CD4-positive, alpha-beta T cell (primary cell): Measurements from ENCODE around the gene NRIP1. TPM values are rescaled to one million over a fixed set of nuclear protein-coding genes. Genes with fewer than 3 reads are reported as not detected.
"Not testable (repeated sequence)": the region's sequence is repeated elsewhere in the genome, so short reads cannot be mapped to it uniquely, and the experiment has no call there.

Experiments used
- ATAC-seq: fragments of 200-7000 bp; cut with Tn5 transposase; one replicate; pipeline ENCODE4 v1.10.0; 2022; ENCODE audit warnings: mild to moderate bottlenecking; ENCODE audit not compliant: poor library complexity
- CTCF ChIA-PET: fragments of 350-600 bp; sonication (Branson Sonifier 250); formaldehyde crosslinking; loops from one replicate; lab custom pipeline; 2021; ENCODE audit warnings: antibody characterized with exemption, inconsistent platforms; lab: Charles Lee
- POLR2A ChIA-PET: fragments of 350-600 bp; sonication (Branson Sonifier 250); formaldehyde crosslinking; loops from one replicate; lab custom pipeline; 2021; ENCODE audit warnings: antibody characterized with exemption, inconsistent platforms; lab: Charles Lee
- DNase-seq, 14 experiments: peaks; one replicate each; pipeline ENCODE4 v3.0.0-alpha.2; 2013 to 2020; ENCODE audit warnings: mixed read lengths in 2 of 14
- H3K27ac ChIP-seq, 2 donors: one replicate each; pipeline versions ENCODE4 v1.5.1 to v1.7.0; 2013; ENCODE audit warnings: low read length in 2 of 2, low read depth in 1 of 2, mild to moderate bottlenecking in 1 of 2
- H3K27me3 ChIP-seq, 2 experiments: 1 replicate in 1 of 2; 2 replicates in 1 of 2; pipeline versions ENCODE4 v1.6.1 to v1.7.0; 2013; ENCODE audit warnings: low read length in 2 of 2, control low read depth in 1 of 2, mild to moderate bottlenecking in 1 of 2, moderate library complexity in 1 of 2; ENCODE audit not compliant: insufficient read depth in 2 of 2, control insufficient read depth in 1 of 2
- H3K36me3 ChIP-seq: one replicate; pipeline ENCODE4 v1.6.1; 2013; ENCODE audit warnings: low read length, control low read depth; ENCODE audit not compliant: insufficient read depth
- H3K4me1 ChIP-seq: one replicate; pipeline ENCODE4 v1.6.1; 2013; ENCODE audit warnings: low read length, control low read depth; ENCODE audit not compliant: insufficient read depth
- H3K4me3 ChIP-seq: one replicate; pipeline ENCODE4 v1.5.1; 2013; ENCODE audit warnings: mild to moderate bottlenecking, low read length, moderate library complexity
- H3K9me3 ChIP-seq, 2 experiments: 1 replicate in 1 of 2; 2 replicates in 1 of 2; pipeline versions ENCODE4 v1.6.1 to v1.7.0; 2013; ENCODE audit warnings: low read length in 2 of 2, mild to moderate bottlenecking in 2 of 2, control low read depth in 1 of 2, moderate library complexity in 1 of 2; ENCODE audit not compliant: control insufficient read depth in 1 of 2, insufficient read depth in 1 of 2
- H3K27ac Mint-ChIP-seq: one replicate; pipeline ENCODE4 v1.8.0; 2020; ENCODE audit warnings: mixed read lengths
- H3K27me3 Mint-ChIP-seq: one replicate; pipeline ENCODE4 v1.8.0; 2021; ENCODE audit warnings: mixed read lengths
- H3K36me3 Mint-ChIP-seq: one replicate; pipeline ENCODE4 v1.8.0; 2021; ENCODE audit warnings: low read depth, mixed read lengths
- H3K4me1 Mint-ChIP-seq: one replicate; pipeline ENCODE4 v1.8.0; 2021; ENCODE audit warnings: low read depth, mixed read lengths
- H3K4me3 Mint-ChIP-seq: one replicate; pipeline ENCODE4 v1.8.0; 2020; ENCODE audit warnings: mild to moderate bottlenecking, mixed read lengths
- H3K9me3 Mint-ChIP-seq: one replicate; pipeline ENCODE4 v1.8.0; 2020; ENCODE audit warnings: mixed read lengths
- intact Hi-C, 2 experiments: fragments of 100-400 bp; cut with DNase I in 1 of 2; cut with micrococcal nuclease in 1 of 2; formaldehyde crosslinking; loops; one replicate each; pipeline versions ENCODE4 v1.15.1 to v1.9.0; 2023 to 2025; cut with DNase I, micrococcal nuclease
- total RNA-seq, 174 experiments: library from RNA in 2 of 174; stranded (reverse) in 2 of 174; gene quantifications; one replicate each; pipeline ENCODE4 v1.2.3 and lab custom pipeline; 2021 to 2026
- TF ChIP-seq, protein P1 (sequence below): fragments of 200-600 bp; IDR thresholded peaks from one replicate; pipeline ENCODE4 v1.8.0; 2022; ENCODE audit warnings: antibody characterized with exemption, mild to moderate bottlenecking

Gene NRIP1
- total RNA-seq, 2 experiments from 2014 or later = 41.6 to 50.1 TPM

DNA sequence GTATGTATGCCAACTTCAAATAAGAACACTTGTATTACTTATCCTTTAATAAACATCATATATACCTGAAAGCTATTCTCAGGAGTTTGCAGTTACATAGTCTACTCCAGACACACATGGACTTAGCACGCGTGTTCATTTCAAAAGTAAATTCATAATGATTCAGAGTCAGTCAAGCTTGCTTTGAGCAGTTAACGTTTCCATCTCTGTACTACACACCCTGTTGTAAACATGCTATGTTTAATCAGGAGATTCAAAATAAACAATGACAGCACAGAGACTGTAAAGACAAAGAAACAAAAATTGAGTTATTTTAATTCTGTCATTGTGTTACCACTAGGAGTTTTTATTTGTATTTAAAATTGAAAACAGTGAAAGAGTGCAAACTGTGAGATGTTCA, 119.6 kb downstream of the NRIP1 start:
- H3K9me3 ChIP-seq = peaks cover 3 to 6% of the 10 kb centered on the region in 2 experiments
- no peak overlapping the region for H3K4me3 Mint-ChIP-seq
- ChIA-PET CTCF (no interaction called here), POLR2A (no interaction called here)
- H3K4me3 ChIP-seq = no peak overlapping the region
- TF ChIP-seq, protein P1, sequence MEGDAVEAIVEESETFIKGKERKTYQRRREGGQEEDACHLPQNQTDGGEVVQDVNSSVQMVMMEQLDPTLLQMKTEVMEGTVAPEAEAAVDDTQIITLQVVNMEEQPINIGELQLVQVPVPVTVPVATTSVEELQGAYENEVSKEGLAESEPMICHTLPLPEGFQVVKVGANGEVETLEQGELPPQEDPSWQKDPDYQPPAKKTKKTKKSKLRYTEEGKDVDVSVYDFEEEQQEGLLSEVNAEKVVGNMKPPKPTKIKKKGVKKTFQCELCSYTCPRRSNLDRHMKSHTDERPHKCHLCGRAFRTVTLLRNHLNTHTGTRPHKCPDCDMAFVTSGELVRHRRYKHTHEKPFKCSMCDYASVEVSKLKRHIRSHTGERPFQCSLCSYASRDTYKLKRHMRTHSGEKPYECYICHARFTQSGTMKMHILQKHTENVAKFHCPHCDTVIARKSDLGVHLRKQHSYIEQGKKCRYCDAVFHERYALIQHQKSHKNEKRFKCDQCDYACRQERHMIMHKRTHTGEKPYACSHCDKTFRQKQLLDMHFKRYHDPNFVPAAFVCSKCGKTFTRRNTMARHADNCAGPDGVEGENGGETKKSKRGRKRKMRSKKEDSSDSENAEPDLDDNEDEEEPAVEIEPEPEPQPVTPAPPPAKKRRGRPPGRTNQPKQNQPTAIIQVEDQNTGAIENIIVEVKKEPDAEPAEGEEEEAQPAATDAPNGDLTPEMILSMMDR = no peak
- H3K9me3 Mint-ChIP-seq = peaks cover 2% of the 10 kb centered on the region
- no peaks in the 10 kb centered on the region for H3K4me1 Mint-ChIP-seq
- H3K27me3 ChIP-seq = no peaks in the 10 kb centered on the region
- no peaks in the 10 kb centered on the region for H3K36me3 ChIP-seq
- no peaks in the 10 kb centered on the region for H3K36me3 Mint-ChIP-seq
- no peak overlapping the region for H3K27ac ChIP-seq
- no peaks in the 10 kb centered on the region for H3K27me3 Mint-ChIP-seq
- H3K27ac Mint-ChIP-seq = no peak overlapping the region
- no peaks in the 10 kb centered on the region for H3K4me1 ChIP-seq
- ATAC-seq (no peak), DNase-seq (no peak)
- intact Hi-C loops = no loop called here

DNA sequence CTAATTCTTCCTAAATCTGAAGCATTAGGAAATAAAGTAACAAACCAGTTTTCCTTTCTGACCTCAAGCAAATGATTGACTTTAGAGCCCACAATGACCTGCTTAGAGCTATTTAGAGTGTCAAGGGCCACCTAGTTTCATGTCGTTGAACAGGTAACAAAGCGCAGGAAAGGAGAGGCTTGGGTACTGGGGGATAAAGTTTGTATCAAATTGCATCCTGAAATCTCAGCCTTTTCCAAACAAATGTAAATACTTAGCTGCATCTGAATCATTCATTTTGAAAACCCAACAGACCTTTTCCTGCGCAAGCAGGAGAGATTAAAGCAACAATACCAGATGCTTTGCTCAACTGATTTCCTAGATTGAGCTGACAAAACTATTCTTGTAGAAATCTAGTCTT, 121.2 kb downstream of the NRIP1 start:
- no peaks in the 10 kb centered on the region for H3K27me3 ChIP-seq
- H3K9me3 ChIP-seq = peaks cover 3 to 8% of the 10 kb centered on the region in 2 experiments
- Mint-ChIP-seq H3K9me3 (no peaks in the 10 kb centered on the region), H3K4me1 (no peaks in the 10 kb centered on the region), H3K27ac (no peak overlapping the region), H3K36me3 (no peaks in the 10 kb centered on the region), H3K27me3 (no peaks in the 10 kb centered on the region), H3K4me3 (no peak overlapping the region)
- CTCF ChIA-PET = no interaction called here
- DNase-seq (no peak), ATAC-seq (no peak)
- intact Hi-C loops = no loop called here
- no peaks in the 10 kb centered on the region for H3K4me1 ChIP-seq
- POLR2A ChIA-PET = no interaction called here
- TF ChIP-seq, protein P1 = no peak
- H3K36me3 ChIP-seq = no peaks in the 10 kb centered on the region
- H3K27ac ChIP-seq = no peak overlapping the region
- no peak overlapping the region for H3K4me3 ChIP-seq

DNA sequence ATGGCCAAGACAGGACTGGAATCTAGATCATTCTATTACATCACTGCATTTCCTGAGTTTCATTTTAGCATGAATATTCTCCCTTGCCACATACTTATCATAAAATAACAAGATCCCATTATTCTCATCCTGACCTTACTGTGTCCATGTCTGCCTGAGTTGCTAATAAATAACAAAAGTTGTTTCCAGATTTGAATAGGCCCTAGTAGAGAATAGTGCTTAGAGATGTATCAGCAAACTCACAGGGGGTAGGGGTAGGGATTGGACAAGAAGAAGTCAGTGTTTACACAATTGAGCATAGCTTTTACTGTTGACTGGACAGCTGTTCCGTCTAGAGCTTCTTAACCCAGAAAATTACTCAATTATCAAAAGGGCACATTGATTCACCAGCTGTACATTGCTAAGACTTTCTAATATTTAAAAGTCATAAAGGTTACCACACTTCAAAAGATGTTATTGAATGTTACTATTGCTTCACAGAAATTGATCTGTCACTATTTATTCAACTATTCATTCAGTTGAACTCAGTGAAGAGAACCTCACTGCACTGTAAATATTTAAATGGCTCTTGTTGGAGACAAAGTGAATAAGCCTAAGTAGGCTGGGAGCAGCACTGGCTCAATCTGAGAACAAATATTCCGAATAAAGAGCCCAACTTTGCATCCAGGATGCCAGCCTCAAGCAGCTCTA, 121.9 kb downstream of the NRIP1 start:
- Mint-ChIP-seq H3K4me1 (no peaks in the 10 kb centered on the region), H3K4me3 (no peak overlapping the region), H3K9me3 (no peaks in the 10 kb centered on the region), H3K27me3 (no peaks in the 10 kb centered on the region), H3K27ac (no peak overlapping the region), H3K36me3 (no peaks in the 10 kb centered on the region)
- H3K4me3 ChIP-seq = no peak overlapping the region
- DNase-seq = no peak
- CTCF ChIA-PET = no interaction called here
- no peaks in the 10 kb centered on the region for H3K27me3 ChIP-seq
- intact Hi-C loops = no loop called here
- no peak for ATAC-seq
- no peaks in the 10 kb centered on the region for H3K4me1 ChIP-seq
- POLR2A ChIA-PET = no interaction called here
- no peak overlapping the region for H3K27ac ChIP-seq
- peaks cover 0 to 7% of the 10 kb centered on the region in 2 experiments for H3K9me3 ChIP-seq
- TF ChIP-seq, protein P1 = no peak
- no peaks in the 10 kb centered on the region for H3K36me3 ChIP-seq

DNA sequence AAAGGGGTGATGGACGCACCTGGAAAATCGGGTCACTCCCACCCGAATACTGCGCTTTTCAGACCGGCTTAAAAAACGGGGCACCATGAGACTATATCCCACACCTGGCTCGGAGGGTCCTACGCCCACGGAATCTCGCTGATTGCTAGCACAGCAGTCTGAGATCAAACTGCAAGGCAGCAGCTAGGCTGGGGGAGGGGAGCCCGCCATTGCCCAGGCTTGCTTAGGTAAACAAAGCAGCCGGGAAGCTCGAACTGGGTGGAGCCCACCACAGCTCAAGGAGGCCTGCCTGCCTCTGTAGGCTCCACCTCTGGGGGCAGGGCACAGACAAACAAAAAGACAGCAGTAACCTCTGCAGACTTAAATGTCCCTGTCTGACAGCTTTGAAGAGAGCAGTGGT, 137.5 kb downstream of the NRIP1 start:
- H3K27me3 Mint-ChIP-seq, H3K36me3 ChIP-seq, H3K4me3 Mint-ChIP-seq, H3K36me3 Mint-ChIP-seq, POLR2A ChIA-PET, ATAC-seq, H3K9me3 Mint-ChIP-seq, CTCF ChIA-PET, H3K27me3 ChIP-seq, H3K27ac ChIP-seq, intact Hi-C loops, H3K27ac Mint-ChIP-seq, H3K4me3 ChIP-seq, H3K9me3 ChIP-seq, DNase-seq, H3K4me1 Mint-ChIP-seq, H3K4me1 ChIP-seq: not testable (repeated sequence)
